ENCODE results near the gene WWOX.

GRCh38 chr16:78212674-78213073 lies 113.2 kb downstream of the WWOX start:
- TF ChIP-seq EZH2 (IDR thresholded peaks at IDR 0.05; ENCODE audit: borderline replicate concordance, low read depth, low read length, severe bottlenecking) (no peak), POLR2AphosphoS5 (IDR thresholded peaks at IDR 0.05; ENCODE audit: insufficient read depth, low read depth, low read length) (no peak), CTCF (IDR thresholded peaks at IDR 0.05; ENCODE audit: extremely low read depth in 1 of 2, insufficient read depth in 1 of 2, low read depth in 1 of 2, low read length in 2 of 2) (no peak), POLR2A (IDR thresholded peaks at IDR 0.05; ENCODE audit: low read depth, low read length) (no peak), MAX (IDR thresholded peaks at IDR 0.05; ENCODE audit: insufficient read depth, insufficient read length) (no peak), FOS (IDR thresholded peaks at IDR 0.05; ENCODE audit: borderline replicate concordance, insufficient read depth, low read length) (no peak), JUN (IDR thresholded peaks at IDR 0.05; ENCODE audit: borderline replicate concordance, insufficient read depth, insufficient read length, low read depth) (no peak), MYC (IDR thresholded peaks at IDR 0.05; ENCODE audit: low read depth, low read length) (no peak)
